ENCODE data around the gene RBMS1.
A peak's percentile ranks its signal among the peaks of the same experiment; 100 is the strongest.

RBMS1 gene

GRCh38 chr2:160278101-160278878 lies 215.3 kb downstream of the RBMS1 start:
- H2BK15ac ChIP-seq (ENCODE audit: low read length) = no peak overlapping the region
- no CpG with 5 or more reads among the region's 9 CpGs for WGBS, 2 donors (ENCODE audit: extremely low coverage in 2 of 2, insufficient read length in 2 of 2, insufficient replicate concordance in 1 of 2)
- no peaks in the 10 kb centered on the region for H3K4me1 ChIP-seq (ENCODE audit: control insufficient read depth in 2 of 2, insufficient read depth in 1 of 2, low read depth in 1 of 2, low read length in 2 of 2)
- H2BK12ac ChIP-seq (ENCODE audit: low read length) = no peak overlapping the region
- H2AFZ ChIP-seq (ENCODE audit: low read length) = no peak overlapping the region
- H3K23ac ChIP-seq (ENCODE audit: low read depth, low read length, poor library complexity) = no peak overlapping the region
- no peak overlapping the region for H2AK5ac ChIP-seq (ENCODE audit: low read depth, low read length)
- no peak overlapping the region for H3K4me3 ChIP-seq (ENCODE audit: low read length in 2 of 2)
- no peak overlapping the region for H3K4me2 ChIP-seq (ENCODE audit: insufficient read depth, low read length, poor library complexity, severe bottlenecking)
- no peak overlapping the region for H3K9ac ChIP-seq (ENCODE audit: low read depth, low read length, poor library complexity)
- H3K14ac ChIP-seq (ENCODE audit: low read length) = no peak overlapping the region
- no peak for DNase-seq (ENCODE audit: low spot score)
- no peak overlapping the region for H3K4ac ChIP-seq (ENCODE audit: low read length)
- H2BK5ac ChIP-seq (ENCODE audit: low read length) = no peak overlapping the region
- H4K91ac ChIP-seq (ENCODE audit: low read depth, low read length, poor library complexity) = no peak overlapping the region
- H3K27ac ChIP-seq (replicated peaks; ENCODE audit: low read length) = no peak overlapping the region
- no peaks in the 10 kb centered on the region for H3K9me3 ChIP-seq (replicated peaks in 1 of 2; ENCODE audit: control insufficient read depth in 2 of 2, insufficient read depth in 1 of 2, low read depth in 1 of 2, low read length in 2 of 2)
- H3K79me1 ChIP-seq (ENCODE audit: low read depth, low read length) = no peaks in the 10 kb centered on the region
- H3K36me3 ChIP-seq (replicated peaks in 1 of 2; ENCODE audit: control insufficient read depth in 2 of 2, insufficient read depth in 2 of 2, low read length in 2 of 2) = peaks cover 7 to 95% of the 10 kb centered on the region in 2 donors
- no peak overlapping the region for H2BK120ac ChIP-seq (ENCODE audit: low read depth, low read length)
- no peak overlapping the region for H3K18ac ChIP-seq (ENCODE audit: low read length)
- no peaks in the 10 kb centered on the region for H3K27me3 ChIP-seq (ENCODE audit: control insufficient read depth in 3 of 3, insufficient read depth in 3 of 3, low read depth in 1 of 3, low read length in 3 of 3)
- H4K8ac ChIP-seq (ENCODE audit: low read depth, low read length) = no peak overlapping the region

GRCh38 chr2:160277151-160277550 lies 216.5 kb downstream of the RBMS1 start:
- H3K4me3 ChIP-seq (ENCODE audit: low read length in 2 of 2) = no peak overlapping the region
- H3K36me3 ChIP-seq (replicated peaks in 1 of 2; ENCODE audit: control insufficient read depth in 2 of 2, insufficient read depth in 2 of 2, low read length in 2 of 2) = peaks cover 7 to 96% of the 10 kb centered on the region in 2 donors
- no peak for DNase-seq (ENCODE audit: low spot score)
- H3K9me3 ChIP-seq (replicated peaks in 1 of 2; ENCODE audit: control insufficient read depth in 2 of 2, insufficient read depth in 1 of 2, low read depth in 1 of 2, low read length in 2 of 2) = no peaks in the 10 kb centered on the region
- H4K8ac ChIP-seq (ENCODE audit: low read depth, low read length) = no peak overlapping the region
- no peak overlapping the region for H3K27ac ChIP-seq (replicated peaks; ENCODE audit: low read length)
- H3K27me3 ChIP-seq (ENCODE audit: control insufficient read depth in 3 of 3, insufficient read depth in 3 of 3, low read depth in 1 of 3, low read length in 3 of 3) = no peaks in the 10 kb centered on the region
- no peak overlapping the region for H3K4me2 ChIP-seq (ENCODE audit: insufficient read depth, low read length, poor library complexity, severe bottlenecking)
- 100% methylated on average over 1 of the region's 6 CpGs; no CpG with 5 or more reads in 1 of the 2 donors for WGBS, 2 donors (ENCODE audit: extremely low coverage in 2 of 2, insufficient read length in 2 of 2, insufficient replicate concordance in 1 of 2)
- no peak overlapping the region for H2BK5ac ChIP-seq (ENCODE audit: low read length)
- no peak overlapping the region for H3K23ac ChIP-seq (ENCODE audit: low read depth, low read length, poor library complexity)
- no peak overlapping the region for H2BK120ac ChIP-seq (ENCODE audit: low read depth, low read length)
- no peaks in the 10 kb centered on the region for H3K79me1 ChIP-seq (ENCODE audit: low read depth, low read length)
- H3K18ac ChIP-seq (ENCODE audit: low read length) = no peak overlapping the region
- no peak overlapping the region for H2AFZ ChIP-seq (ENCODE audit: low read length)
- no peak overlapping the region for H3K4ac ChIP-seq (ENCODE audit: low read length)
- H2AK5ac ChIP-seq (ENCODE audit: low read depth, low read length) = no peak overlapping the region
- peaks cover 0 to 2% of the 10 kb centered on the region in 2 donors for H3K4me1 ChIP-seq (ENCODE audit: control insufficient read depth in 2 of 2, insufficient read depth in 1 of 2, low read depth in 1 of 2, low read length in 2 of 2)
- H2BK15ac ChIP-seq (ENCODE audit: low read length) = no peak overlapping the region
- no peak overlapping the region for H3K9ac ChIP-seq (ENCODE audit: low read depth, low read length, poor library complexity)
- H2BK12ac ChIP-seq (ENCODE audit: low read length) = no peak overlapping the region
- no peak overlapping the region for H3K14ac ChIP-seq (ENCODE audit: low read length)
- H4K91ac ChIP-seq (ENCODE audit: low read depth, low read length, poor library complexity) = no peak overlapping the region

- Histone ChIP-seq H3K27me3 (ENCODE audit: control insufficient read depth in 3 of 3, insufficient read depth in 3 of 3, low read depth in 1 of 3, low read length in 3 of 3) (no peaks in the 10 kb centered on the region), H3K4me2 (ENCODE audit: insufficient read depth, low read length, poor library complexity, severe bottlenecking) (no peak overlapping the region), H3K36me3 (replicated peaks in 1 of 2; ENCODE audit: control insufficient read depth in 2 of 2, insufficient read depth in 2 of 2, low read length in 2 of 2) (peaks cover 7 to 96% of the 10 kb centered on the region in 2 donors), H3K23ac (ENCODE audit: low read depth, low read length, poor library complexity) (no peak overlapping the region), H2BK15ac (ENCODE audit: low read length) (no peak overlapping the region), H2AFZ (ENCODE audit: low read length) (no peak overlapping the region), H2AK5ac (ENCODE audit: low read depth, low read length) (no peak overlapping the region), H2BK5ac (ENCODE audit: low read length) (no peak overlapping the region), H3K27ac (replicated peaks; ENCODE audit: low read length) (no peak overlapping the region), H3K9me3 (replicated peaks in 1 of 2; ENCODE audit: control insufficient read depth in 2 of 2, insufficient read depth in 1 of 2, low read depth in 1 of 2, low read length in 2 of 2) (peaks cover 0 to 12% of the 10 kb centered on the region in 2 donors), H3K14ac (ENCODE audit: low read length) (no peak overlapping the region), H4K8ac (ENCODE audit: low read depth, low read length) (no peak overlapping the region), H2BK12ac (ENCODE audit: low read length) (no peak overlapping the region), H3K4ac (ENCODE audit: low read length) (no peak overlapping the region), H3K9ac (ENCODE audit: low read depth, low read length, poor library complexity) (no peak overlapping the region), H3K18ac (ENCODE audit: low read length) (no peak overlapping the region), H3K79me1 (ENCODE audit: low read depth, low read length) (no peaks in the 10 kb centered on the region), H3K4me3 (ENCODE audit: low read length in 2 of 2) (no peak overlapping the region), H4K91ac (ENCODE audit: low read depth, low read length, poor library complexity) (no peak overlapping the region), H3K4me1 (ENCODE audit: control insufficient read depth in 2 of 2, insufficient read depth in 1 of 2, low read depth in 1 of 2, low read length in 2 of 2) (peaks cover 2 to 12% of the 10 kb centered on the region in 2 donors), H2BK120ac (ENCODE audit: low read depth, low read length) (no peak overlapping the region)
- no peak for DNase-seq (ENCODE audit: low spot score)
- no CpG with 5 or more reads among the region's 3 CpGs for WGBS, 2 donors (ENCODE audit: extremely low coverage in 2 of 2, insufficient read length in 2 of 2, insufficient replicate concordance in 1 of 2)
Observed at GRCh38 chr2:160275656-160276055, 218.0 kb downstream of the RBMS1 start.

DNA sequence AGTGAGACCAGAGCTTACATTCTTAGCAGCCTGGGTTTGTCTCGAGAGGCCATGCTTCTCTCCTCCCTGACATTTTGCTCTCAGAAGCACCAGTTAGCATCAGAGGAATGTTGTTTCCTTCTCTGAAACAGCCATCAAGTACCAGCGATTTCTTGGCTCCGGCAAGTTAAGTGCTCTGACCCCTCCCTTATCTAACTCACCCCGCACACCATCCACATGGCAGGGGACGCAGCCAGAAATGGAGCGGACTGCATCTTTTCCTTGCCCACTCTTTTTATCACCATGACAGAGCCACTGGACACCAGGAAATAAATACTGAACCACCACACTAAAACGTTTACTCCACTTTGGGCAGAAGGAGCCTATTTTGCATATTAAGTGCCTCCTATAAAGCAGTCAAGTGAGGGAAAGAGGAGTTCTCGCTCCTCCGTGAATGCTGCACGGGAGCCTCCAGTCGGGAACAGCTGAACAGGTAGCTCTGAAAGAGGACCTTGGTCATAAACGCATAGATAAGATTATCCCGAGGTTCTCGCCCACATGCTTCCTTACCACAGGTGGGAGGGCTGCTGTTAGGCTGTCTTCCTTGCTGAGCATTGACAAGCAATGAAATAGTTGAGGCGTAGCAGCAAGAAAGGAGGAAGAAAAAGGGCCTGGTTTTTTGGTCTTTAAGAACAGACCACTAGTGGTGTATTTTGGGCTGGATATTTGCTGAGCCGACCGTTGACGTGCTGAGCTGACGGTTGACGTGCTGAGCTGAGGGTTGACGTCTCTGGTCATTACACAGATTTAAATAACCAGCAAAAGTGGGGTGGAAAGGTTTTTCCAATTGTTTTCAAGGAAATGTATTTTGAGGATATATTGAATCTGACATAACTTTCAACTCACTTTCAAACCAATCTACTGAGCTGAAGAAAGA lies 222.2 kb downstream of the RBMS1 start:
- peaks cover 0 to 16% of the 10 kb centered on the region in 2 donors for H3K9me3 ChIP-seq (replicated peaks in 1 of 2; ENCODE audit: control insufficient read depth in 2 of 2, insufficient read depth in 1 of 2, low read depth in 1 of 2, low read length in 2 of 2)
- peaks cover 0 to 59% of the 10 kb centered on the region in 2 donors for H3K36me3 ChIP-seq (replicated peaks in 1 of 2; ENCODE audit: control insufficient read depth in 2 of 2, insufficient read depth in 2 of 2, low read length in 2 of 2)

More for the DNA sequence above, 222.2 kb downstream of the RBMS1 start:
- Histone ChIP-seq H2AFZ (ENCODE audit: low read length) (no peak overlapping the region), H3K18ac (ENCODE audit: low read length) (peak overlapping the region; percentile 5), H3K14ac (ENCODE audit: low read length) (no peak overlapping the region), H3K79me1 (ENCODE audit: low read depth, low read length) (no peaks in the 10 kb centered on the region), H3K23ac (ENCODE audit: low read depth, low read length, poor library complexity) (no peak overlapping the region), H2BK120ac (ENCODE audit: low read depth, low read length) (no peak overlapping the region), H3K27ac (replicated peaks; ENCODE audit: low read length) (peak overlapping the region; percentile 97), H4K91ac (ENCODE audit: low read depth, low read length, poor library complexity) (no peak overlapping the region), H3K9ac (ENCODE audit: low read depth, low read length, poor library complexity) (no peak overlapping the region), H4K8ac (ENCODE audit: low read depth, low read length) (no peak overlapping the region), H2BK15ac (ENCODE audit: low read length) (no peak overlapping the region), H3K4me3 (ENCODE audit: low read length in 2 of 2) (no peak overlapping the region), H2BK5ac (ENCODE audit: low read length) (no peak overlapping the region), H3K27me3 (ENCODE audit: control insufficient read depth in 3 of 3, insufficient read depth in 3 of 3, low read depth in 1 of 3, low read length in 3 of 3) (no peaks in the 10 kb centered on the region), H3K4me1 (ENCODE audit: control insufficient read depth in 2 of 2, insufficient read depth in 1 of 2, low read depth in 1 of 2, low read length in 2 of 2) (peaks cover 2 to 18% of the 10 kb centered on the region in 2 donors), H3K4ac (ENCODE audit: low read length) (no peak overlapping the region), H2AK5ac (ENCODE audit: low read depth, low read length) (no peak overlapping the region), H2BK12ac (ENCODE audit: low read length) (no peak overlapping the region), H3K4me2 (ENCODE audit: insufficient read depth, low read length, poor library complexity, severe bottlenecking) (no peak overlapping the region)
- peak; percentile 15 for DNase-seq (ENCODE audit: low spot score)
- WGBS, 2 donors (ENCODE audit: extremely low coverage in 2 of 2, insufficient read length in 2 of 2, insufficient replicate concordance in 1 of 2) = no CpG with 5 or more reads among the region's 21 CpGs
